DMS79 treated with DMSO at 0.1 percent for 48 hours (cell line): ENCODE measurements around the gene HDAC8.
"Not testable (repeated sequence)": the region's sequence is repeated elsewhere in the genome, so short reads cannot be mapped to it uniquely, and the experiment has no call there.

Source experiments
- DNase-seq: peaks from one replicate; lab custom pipeline; 2025; lab: John Stamatoyannopoulos, UW

Gene HDAC8

GRCh38 chrX:72532366-72532765, 40.3 kb downstream of the HDAC8 start:
- no peak for DNase-seq

GRCh38 chrX:72526534-72527508, 45.8 kb downstream of the HDAC8 start:
- no peak for DNase-seq

- no peak for DNase-seq
Measured at GRCh38 chrX:72498782-72499181, 73.9 kb downstream of the HDAC8 start.

- no peak for DNase-seq
Measured at GRCh38 chrX:72495046-72495445, 77.6 kb downstream of the HDAC8 start.

- DNase-seq = no peak
Measured at GRCh38 chrX:72492499-72492898, 80.1 kb downstream of the HDAC8 start.

GRCh38 chrX:72490221-72490620, 82.4 kb downstream of the HDAC8 start:
- not testable (repeated sequence) for DNase-seq

GRCh38 chrX:72487661-72488060, 85.0 kb downstream of the HDAC8 start:
- no peak for DNase-seq

- no peak for DNase-seq
Measured at GRCh38 chrX:72479324-72480274, 93.0 kb downstream of the HDAC8 start.

GRCh38 chrX:72478853-72479252, 93.8 kb downstream of the HDAC8 start:
- no peak for DNase-seq

- DNase-seq = no peak
Measured at GRCh38 chrX:72478351-72478750, 94.3 kb downstream of the HDAC8 start.

GRCh38 chrX:72477781-72478181, 94.9 kb downstream of the HDAC8 start:
- DNase-seq = no peak

GRCh38 chrX:72477376-72477775, 95.3 kb downstream of the HDAC8 start:
- no peak for DNase-seq

- DNase-seq = no peak
Measured at GRCh38 chrX:72475952-72476668, 96.5 kb downstream of the HDAC8 start.

- no peak for DNase-seq
Measured at GRCh38 chrX:72475338-72475737, 97.3 kb downstream of the HDAC8 start.

- DNase-seq = no peak
Measured at GRCh38 chrX:72470532-72471223, 102.0 kb downstream of the HDAC8 start.

- DNase-seq = no peak
Measured at GRCh38 chrX:72470117-72470516, 102.5 kb downstream of the HDAC8 start.

GRCh38 chrX:72468607-72469006, 104.0 kb downstream of the HDAC8 start:
- no peak for DNase-seq

GRCh38 chrX:72467135-72467534, 105.5 kb downstream of the HDAC8 start:
- no peak for DNase-seq

- DNase-seq = no peak
Measured at GRCh38 chrX:72466493-72466892, 106.2 kb downstream of the HDAC8 start.

- DNase-seq = no peak
Measured at GRCh38 chrX:72465889-72466288, 106.8 kb downstream of the HDAC8 start.

- DNase-seq = no peak
Measured at GRCh38 chrX:72461766-72462165, 110.9 kb downstream of the HDAC8 start.
